Measurements from ENCODE around the gene SUOX.
"Not testable (repeated sequence)": the region's sequence is repeated elsewhere in the genome, so short reads cannot be mapped to it uniquely, and the experiment has no call there.

The SUOX gene

DNA sequence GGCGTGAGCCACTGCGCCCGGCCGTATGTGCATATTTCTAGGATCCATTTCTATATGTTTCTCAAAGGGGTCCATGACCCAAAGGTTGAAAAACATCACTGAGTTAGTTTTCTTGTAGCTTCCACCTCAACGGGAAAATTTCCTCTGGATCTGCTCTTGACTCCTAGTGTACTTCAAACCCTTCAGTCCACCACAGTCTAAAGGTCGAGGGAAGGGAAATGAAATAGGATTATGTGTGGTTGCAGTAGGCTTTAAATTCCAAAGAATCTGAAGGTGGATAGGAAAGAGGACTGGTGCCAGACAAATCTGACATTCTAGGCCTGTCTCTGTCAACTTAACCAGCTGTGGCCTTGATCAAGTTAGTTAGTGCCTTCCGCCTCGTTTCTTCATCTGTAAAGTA is 1.7 kb upstream of the SUOX start:
- Histone ChIP-seq H3K4me3 (ENCODE audit: low read length) (no peak overlapping the region), H3K36me3 (ENCODE audit: insufficient read depth, low read length) (peaks cover 41% of the 10 kb centered on the region), H2AFZ (ENCODE audit: low read depth, low read length) (no peak overlapping the region), H3K27me3 (ENCODE audit: insufficient read depth, low read length) (no peaks in the 10 kb centered on the region), H3K4me1 (ENCODE audit: insufficient read depth, low read length) (peaks cover 14% of the 10 kb centered on the region), H3K9me3 (ENCODE audit: low read length) (no peaks in the 10 kb centered on the region)

DNA sequence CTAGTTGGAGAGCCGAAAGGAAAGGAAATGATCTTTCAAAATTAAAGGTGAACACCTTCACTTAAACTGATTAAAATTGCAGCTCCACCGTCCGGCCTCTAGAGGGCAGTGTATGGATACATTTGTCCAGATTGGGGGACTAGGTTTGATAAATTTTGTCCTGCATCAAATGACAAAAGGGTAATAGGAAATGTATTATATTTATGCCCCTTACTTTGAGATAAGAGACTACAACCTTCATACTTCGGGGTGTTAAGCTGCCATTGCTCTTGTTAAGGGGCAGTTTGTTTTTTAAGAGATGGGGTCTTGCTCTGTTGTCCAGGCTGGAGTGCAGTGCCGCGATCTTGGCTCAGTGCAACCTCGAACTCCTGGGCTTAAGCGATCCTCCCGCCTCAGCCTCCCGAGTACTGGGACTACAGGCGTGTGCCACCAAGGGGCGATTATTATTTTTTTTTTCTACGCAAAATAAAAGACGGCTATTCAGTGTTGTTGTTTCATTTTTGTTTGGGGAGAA is 818 bp upstream of the SUOX start:
- Histone ChIP-seq H3K9me3 (ENCODE audit: low read length) (no peaks in the 10 kb centered on the region), H3K27me3 (ENCODE audit: insufficient read depth, low read length) (no peaks in the 10 kb centered on the region), H3K36me3 (ENCODE audit: insufficient read depth, low read length) (peaks cover 32% of the 10 kb centered on the region), H2AFZ (ENCODE audit: low read depth, low read length) (no peak overlapping the region), H3K4me3 (ENCODE audit: low read length) (peak overlapping the region; percentile 68), H3K4me1 (ENCODE audit: insufficient read depth, low read length) (peaks cover 14% of the 10 kb centered on the region)

DNA sequence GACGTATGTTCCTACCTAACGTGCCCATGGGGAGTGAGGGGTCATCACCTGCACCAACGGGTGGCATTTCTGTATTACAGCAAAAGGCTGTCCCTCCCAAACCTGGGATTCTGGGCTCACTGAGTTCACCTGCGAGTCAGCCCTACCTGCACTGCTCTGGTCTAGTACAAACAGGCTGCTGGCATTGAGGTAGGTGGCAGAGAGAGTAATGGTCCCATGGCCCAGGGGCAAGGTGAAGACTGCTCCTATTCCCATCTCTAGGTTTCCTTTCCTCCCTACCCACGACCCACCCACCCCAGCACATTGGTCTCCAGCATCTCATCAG is 421 bp downstream of the SUOX start:
- H2AFZ ChIP-seq (ENCODE audit: low read depth, low read length) = no peak overlapping the region
- H3K4me1 ChIP-seq (ENCODE audit: insufficient read depth, low read length) = peaks cover 14% of the 10 kb centered on the region
- H3K4me3 ChIP-seq (ENCODE audit: low read length) = peak overlapping the region; percentile 68
- no peaks in the 10 kb centered on the region for H3K27me3 ChIP-seq (ENCODE audit: insufficient read depth, low read length)
- no peaks in the 10 kb centered on the region for H3K9me3 ChIP-seq (ENCODE audit: low read length)
- peaks cover 29% of the 10 kb centered on the region for H3K36me3 ChIP-seq (ENCODE audit: insufficient read depth, low read length)

DNA sequence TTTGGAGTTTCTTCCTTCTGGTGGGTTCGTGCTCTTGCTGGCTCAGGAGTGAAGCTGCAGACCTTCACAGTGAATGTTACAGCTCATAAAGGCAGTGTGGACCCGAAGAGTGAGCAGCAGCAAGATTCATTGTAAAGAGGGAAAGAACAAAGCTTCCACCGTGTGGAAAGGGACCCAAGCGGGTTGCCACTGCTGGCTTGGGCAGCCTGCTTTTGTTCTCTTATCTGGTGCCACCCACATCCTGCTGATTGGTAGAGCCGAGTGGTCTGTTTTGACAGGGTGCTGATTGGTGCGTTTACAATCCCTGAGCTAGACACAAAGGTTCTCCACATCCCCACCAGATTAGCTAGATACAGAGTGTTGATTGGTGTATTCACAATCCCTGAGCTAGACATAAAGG is 2.4 kb downstream of the SUOX start:
- H2AFZ ChIP-seq (ENCODE audit: low read depth, low read length); H3K9me3 ChIP-seq (ENCODE audit: low read length); H3K27me3 ChIP-seq (ENCODE audit: insufficient read depth, low read length); H3K4me3 ChIP-seq (ENCODE audit: low read length): not testable (repeated sequence)
- Histone ChIP-seq H3K36me3 (ENCODE audit: insufficient read depth, low read length) (peaks cover 22% of the 10 kb centered on the region), H3K4me1 (ENCODE audit: insufficient read depth, low read length) (peaks cover 14% of the 10 kb centered on the region)

DNA sequence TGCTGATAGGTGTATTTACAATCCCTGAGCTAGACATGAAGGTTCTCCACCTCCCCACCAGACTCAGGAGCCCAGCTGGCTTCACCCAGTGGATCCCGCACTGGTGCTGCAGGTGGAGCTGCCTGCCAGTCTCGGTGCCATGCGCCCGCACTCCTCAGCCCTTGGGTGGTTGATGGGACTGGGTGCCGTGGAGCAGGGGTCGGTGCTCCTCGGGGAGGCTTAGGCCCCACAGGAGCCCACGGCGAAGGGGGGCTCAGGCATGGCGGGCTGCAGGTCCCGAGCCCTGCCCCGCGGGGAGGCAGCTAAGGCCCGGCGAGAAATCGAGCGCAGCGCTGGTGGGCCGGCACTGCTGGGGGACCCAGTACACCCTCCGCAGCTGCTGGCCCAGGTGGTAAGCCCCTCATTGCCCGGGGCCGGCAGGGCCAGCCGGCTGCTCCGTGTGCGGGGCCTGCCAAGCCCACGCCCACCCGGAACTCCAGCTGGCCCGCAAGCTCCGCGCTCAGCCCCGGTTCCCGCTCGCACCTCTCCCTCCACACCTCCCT is 3.0 kb downstream of the SUOX start:
- H3K9me3 ChIP-seq (ENCODE audit: low read length); H3K27me3 ChIP-seq (ENCODE audit: insufficient read depth, low read length); H2AFZ ChIP-seq (ENCODE audit: low read depth, low read length); H3K4me3 ChIP-seq (ENCODE audit: low read length): not testable (repeated sequence)
- Histone ChIP-seq H3K36me3 (ENCODE audit: insufficient read depth, low read length) (peaks cover 24% of the 10 kb centered on the region), H3K4me1 (ENCODE audit: insufficient read depth, low read length) (peaks cover 14% of the 10 kb centered on the region)

DNA sequence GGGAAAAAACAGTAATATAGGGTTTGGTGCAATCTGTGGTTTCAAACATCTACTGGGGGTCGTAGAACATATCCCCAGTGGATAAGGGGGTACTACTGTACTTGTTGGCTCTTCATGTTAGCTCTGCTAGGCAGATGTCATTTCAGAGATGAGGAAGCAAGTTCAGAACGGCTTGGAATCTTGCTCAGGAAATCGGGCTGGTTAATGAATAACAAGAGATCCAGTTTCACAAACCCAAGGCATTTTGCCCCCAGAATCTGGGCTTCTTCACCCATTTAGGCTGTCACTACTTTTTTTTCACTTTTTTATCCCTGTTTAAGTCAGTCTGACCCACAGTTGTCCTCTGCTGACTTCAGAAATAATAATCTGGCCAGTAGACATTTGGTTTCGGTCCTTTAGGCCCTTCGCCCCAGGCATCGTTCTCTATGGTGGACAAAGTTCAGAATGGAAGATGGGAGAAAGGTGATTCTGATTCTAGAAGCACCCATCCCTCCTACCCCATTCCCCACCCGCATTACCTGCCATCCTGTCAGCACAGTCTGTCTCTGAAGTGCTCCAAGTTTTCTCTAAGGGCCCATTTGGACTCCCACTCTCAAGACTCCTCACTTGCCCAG is 4.5 kb downstream of the SUOX start:
- Histone ChIP-seq H3K27me3 (ENCODE audit: insufficient read depth, low read length) (no peaks in the 10 kb centered on the region), H3K4me1 (ENCODE audit: insufficient read depth, low read length) (peaks cover 12% of the 10 kb centered on the region), H3K4me3 (ENCODE audit: low read length) (no peak overlapping the region), H3K36me3 (ENCODE audit: insufficient read depth, low read length) (peaks cover 20% of the 10 kb centered on the region), H2AFZ (ENCODE audit: low read depth, low read length) (no peak overlapping the region), H3K9me3 (ENCODE audit: low read length) (no peaks in the 10 kb centered on the region)

DNA sequence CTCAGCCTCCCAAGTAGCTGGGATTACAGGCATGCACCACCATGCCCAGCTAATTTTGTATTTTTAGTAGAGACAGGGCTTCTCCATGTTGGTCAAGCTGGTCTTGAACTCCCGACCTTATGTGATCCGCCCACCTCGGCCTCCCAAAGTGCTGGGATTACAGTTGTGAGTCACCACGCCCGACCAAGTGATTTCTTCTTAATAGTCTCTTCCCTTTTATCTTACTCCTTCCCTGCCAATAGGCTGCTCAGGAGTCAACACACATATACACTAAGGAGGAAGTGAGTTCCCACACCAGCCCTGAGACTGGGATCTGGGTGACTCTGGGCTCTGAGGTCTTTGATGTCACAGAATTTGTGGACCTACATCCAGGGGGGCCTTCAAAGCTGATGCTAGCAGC is 6.3 kb downstream of the SUOX start:
- not testable (repeated sequence) for H3K4me1 ChIP-seq (ENCODE audit: insufficient read depth, low read length); H3K4me3 ChIP-seq (ENCODE audit: low read length); H3K9me3 ChIP-seq (ENCODE audit: low read length); H2AFZ ChIP-seq (ENCODE audit: low read depth, low read length); H3K27me3 ChIP-seq (ENCODE audit: insufficient read depth, low read length)
- peaks cover 20% of the 10 kb centered on the region for H3K36me3 ChIP-seq (ENCODE audit: insufficient read depth, low read length)

DNA sequence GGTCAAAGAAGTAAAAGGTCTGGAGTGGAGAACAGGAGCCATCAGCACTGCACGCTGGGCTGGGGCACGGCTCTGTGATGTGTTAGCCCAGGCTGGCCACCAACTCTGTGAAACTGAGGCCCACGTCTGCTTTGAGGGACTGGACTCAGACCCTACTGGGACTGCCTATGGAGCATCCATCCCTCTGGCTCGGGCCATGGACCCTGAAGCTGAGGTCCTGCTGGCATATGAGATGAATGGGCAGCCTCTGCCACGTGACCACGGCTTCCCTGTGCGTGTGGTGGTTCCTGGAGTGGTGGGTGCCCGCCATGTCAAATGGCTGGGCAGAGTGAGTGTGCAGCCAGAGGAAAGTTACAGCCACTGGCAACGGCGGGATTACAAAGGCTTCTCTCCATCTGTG is 7.1 kb downstream of the SUOX start:
- peaks cover 20% of the 10 kb centered on the region for H3K36me3 ChIP-seq (ENCODE audit: insufficient read depth, low read length)
- H2AFZ ChIP-seq (ENCODE audit: low read depth, low read length) = no peak overlapping the region
- H3K9me3 ChIP-seq (ENCODE audit: low read length) = no peaks in the 10 kb centered on the region
- no peak overlapping the region for H3K4me3 ChIP-seq (ENCODE audit: low read length)
- no peaks in the 10 kb centered on the region for H3K27me3 ChIP-seq (ENCODE audit: insufficient read depth, low read length)
- peaks cover 8% of the 10 kb centered on the region for H3K4me1 ChIP-seq (ENCODE audit: insufficient read depth, low read length)

DNA sequence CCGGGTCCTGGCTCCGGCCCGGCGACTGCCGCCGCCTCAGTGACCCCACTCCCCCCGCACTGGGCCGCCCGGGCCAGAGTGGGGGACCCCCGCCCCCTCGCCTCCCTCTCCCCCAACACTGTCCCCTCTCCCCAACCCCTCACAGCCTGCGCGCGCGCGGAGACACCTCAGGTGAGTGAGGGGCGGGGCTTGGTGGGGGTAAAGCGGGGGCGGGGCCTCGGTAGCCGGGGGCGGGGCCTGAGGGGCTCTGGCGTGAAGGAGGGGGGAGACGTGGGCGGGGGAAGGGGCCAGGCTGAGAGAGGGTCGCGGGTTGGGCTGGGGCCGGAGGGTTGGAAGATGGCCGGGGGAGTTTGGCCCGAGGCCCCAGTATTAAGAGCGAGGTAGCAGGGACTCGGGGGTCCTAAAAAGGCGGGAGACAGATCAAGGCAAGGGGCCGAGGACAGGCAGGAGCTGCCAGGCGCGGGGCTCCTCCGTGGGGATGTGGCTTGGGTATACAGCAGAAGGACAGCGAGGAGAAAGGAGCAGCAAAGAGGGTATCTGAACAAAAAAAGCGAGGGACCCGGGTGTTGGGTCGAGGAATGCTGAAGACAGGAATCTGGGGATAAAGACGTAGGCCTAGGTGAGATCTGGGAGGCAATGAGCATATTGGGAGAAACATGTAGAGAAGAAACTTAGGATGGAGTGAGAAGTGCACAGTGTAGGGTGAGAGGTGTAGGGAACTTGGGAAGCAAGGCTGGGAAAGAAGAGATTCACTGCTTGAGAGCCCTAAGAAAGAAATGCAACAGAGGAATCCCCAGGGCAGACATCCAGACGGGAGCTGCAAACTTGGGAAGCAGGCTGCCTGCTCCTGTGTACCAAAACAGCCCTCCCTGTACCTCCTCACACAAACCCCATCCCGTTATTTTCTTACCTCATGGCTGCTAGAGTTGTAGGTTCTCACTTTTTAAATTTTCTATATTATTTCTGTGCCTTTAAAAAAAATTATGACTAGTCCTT is 10.8 kb downstream of the SUOX start:
- Histone ChIP-seq H3K4me3 (ENCODE audit: low read length) (peak overlapping the region; percentile 91), H3K4me1 (ENCODE audit: insufficient read depth, low read length) (peaks cover 11% of the 10 kb centered on the region), H2AFZ (ENCODE audit: low read depth, low read length) (peak overlapping the region; percentile 58), H3K36me3 (ENCODE audit: insufficient read depth, low read length) (peaks cover 14% of the 10 kb centered on the region), H3K27me3 (ENCODE audit: insufficient read depth, low read length) (no peaks in the 10 kb centered on the region), H3K9me3 (ENCODE audit: low read length) (no peaks in the 10 kb centered on the region)

DNA sequence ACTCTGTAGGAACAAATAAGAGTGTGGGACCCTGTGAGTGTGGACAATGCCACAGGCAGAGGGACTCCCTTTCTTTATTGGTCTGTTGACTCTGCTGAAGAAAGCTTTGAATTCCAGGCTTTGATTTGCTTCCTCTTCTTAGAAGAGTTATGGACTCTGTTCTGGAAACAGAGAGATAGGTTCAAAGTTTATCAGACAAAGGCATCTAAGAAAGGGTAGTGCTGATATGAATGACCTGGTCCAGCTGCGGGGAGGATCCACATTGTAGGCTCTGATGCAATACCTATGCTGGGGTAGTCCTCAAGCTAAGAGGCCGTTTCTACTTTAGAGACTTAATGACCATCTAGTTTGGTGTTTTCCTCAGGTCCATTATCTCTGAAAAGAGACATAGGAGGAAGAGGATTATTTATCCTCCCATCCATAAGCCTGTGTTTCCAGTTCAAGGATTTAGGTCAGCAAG is 13.1 kb downstream of the SUOX start:
- Histone ChIP-seq H3K36me3 (ENCODE audit: insufficient read depth, low read length) (peaks cover 3% of the 10 kb centered on the region), H3K4me1 (ENCODE audit: insufficient read depth, low read length) (peaks cover 11% of the 10 kb centered on the region), H3K4me3 (ENCODE audit: low read length) (no peak overlapping the region), H3K27me3 (ENCODE audit: insufficient read depth, low read length) (no peaks in the 10 kb centered on the region), H2AFZ (ENCODE audit: low read depth, low read length) (no peak overlapping the region), H3K9me3 (ENCODE audit: low read length) (no peaks in the 10 kb centered on the region)

DNA sequence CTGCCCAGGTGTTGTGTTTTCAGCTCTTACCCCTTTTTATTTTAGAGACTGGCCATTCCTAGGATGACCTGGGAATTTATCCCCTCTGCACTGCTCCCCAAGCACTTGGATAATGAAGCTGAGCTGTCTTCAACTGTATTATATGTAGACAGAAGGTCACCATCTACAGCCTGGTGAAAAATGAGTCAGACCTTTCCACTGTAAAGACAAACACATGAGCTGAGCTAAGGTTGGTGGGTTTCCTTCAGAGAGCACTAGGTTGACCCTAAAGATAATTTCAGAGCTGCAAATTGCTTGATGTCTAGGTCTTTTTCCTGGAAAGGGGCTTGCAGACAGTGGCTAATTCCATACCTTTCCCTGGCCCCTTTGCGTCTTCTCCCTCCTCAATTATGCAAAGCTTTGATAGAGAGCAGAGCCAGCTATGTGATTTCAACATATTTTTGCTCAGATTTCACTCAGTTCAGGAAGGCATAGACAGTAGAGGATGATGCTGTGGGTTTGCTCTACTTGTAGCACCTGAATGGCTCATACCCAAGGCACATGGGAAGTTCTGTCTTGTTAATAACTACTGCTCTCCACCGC is 14.5 kb downstream of the SUOX start:
- no peak overlapping the region for H2AFZ ChIP-seq (ENCODE audit: low read depth, low read length)
- no peaks in the 10 kb centered on the region for H3K27me3 ChIP-seq (ENCODE audit: insufficient read depth, low read length)
- H3K4me3 ChIP-seq (ENCODE audit: low read length) = no peak overlapping the region
- peaks cover 11% of the 10 kb centered on the region for H3K4me1 ChIP-seq (ENCODE audit: insufficient read depth, low read length)
- no peaks in the 10 kb centered on the region for H3K9me3 ChIP-seq (ENCODE audit: low read length)
- H3K36me3 ChIP-seq (ENCODE audit: insufficient read depth, low read length) = peaks cover 3% of the 10 kb centered on the region

DNA sequence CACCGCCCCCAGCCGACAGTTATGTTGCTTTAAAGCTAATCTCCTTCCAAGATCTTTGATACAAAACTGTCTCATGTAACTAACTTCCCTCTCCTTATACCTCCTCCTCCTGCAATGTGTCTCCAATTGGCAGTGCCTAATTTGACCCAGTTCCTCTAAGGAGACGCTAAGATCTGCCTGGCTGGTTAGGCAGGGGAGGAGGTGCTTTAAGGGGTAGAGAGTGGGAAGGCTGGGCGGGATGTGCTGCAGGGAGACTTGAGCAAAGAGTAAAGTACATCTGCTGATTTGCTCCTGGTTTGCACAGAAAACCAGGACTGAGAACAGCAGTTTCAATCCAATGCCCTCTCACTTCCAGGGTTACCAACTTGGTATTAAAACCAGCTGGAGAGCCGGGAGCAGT is 16.4 kb downstream of the SUOX start:
- Histone ChIP-seq H3K9me3 (ENCODE audit: low read length) (no peaks in the 10 kb centered on the region), H2AFZ (ENCODE audit: low read depth, low read length) (no peak overlapping the region), H3K4me1 (ENCODE audit: insufficient read depth, low read length) (peaks cover 3% of the 10 kb centered on the region), H3K4me3 (ENCODE audit: low read length) (no peak overlapping the region), H3K27me3 (ENCODE audit: insufficient read depth, low read length) (no peaks in the 10 kb centered on the region), H3K36me3 (ENCODE audit: insufficient read depth, low read length) (peaks cover 7% of the 10 kb centered on the region)

DNA sequence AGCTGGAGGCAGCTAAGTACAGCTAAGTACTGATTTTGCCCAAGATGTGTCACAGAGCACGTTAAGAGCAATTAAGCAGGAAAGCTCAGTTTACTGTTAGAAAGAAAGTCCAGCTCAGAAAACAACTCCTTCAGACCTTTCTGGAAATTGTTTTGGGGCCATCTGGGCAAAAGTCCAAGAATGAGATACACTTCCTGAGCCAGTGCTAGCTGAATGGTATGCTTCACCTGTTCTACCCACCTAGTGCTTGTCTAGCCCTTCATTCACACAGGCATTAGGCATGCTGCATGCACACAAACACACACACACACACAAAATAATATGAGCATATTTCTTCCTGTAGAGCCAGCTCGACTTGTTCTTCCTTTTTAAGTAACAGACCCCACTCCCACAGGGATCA is 17.1 kb downstream of the SUOX start:
- Histone ChIP-seq H3K4me1 (ENCODE audit: insufficient read depth, low read length) (peaks cover 4% of the 10 kb centered on the region), H2AFZ (ENCODE audit: low read depth, low read length) (no peak overlapping the region), H3K27me3 (ENCODE audit: insufficient read depth, low read length) (no peaks in the 10 kb centered on the region), H3K4me3 (ENCODE audit: low read length) (no peak overlapping the region), H3K36me3 (ENCODE audit: insufficient read depth, low read length) (peaks cover 7% of the 10 kb centered on the region), H3K9me3 (ENCODE audit: low read length) (no peaks in the 10 kb centered on the region)

All from neuron (in vitro differentiated cells).